ENCODE data around the gene CUX1. TPM values are rescaled to one million over a fixed set of nuclear protein-coding genes. Genes with fewer than 3 reads are reported as not detected.

Gene CUX1
- total and polyA plus RNA-seq, 2 of the 13 experiments (the other 11 are each of a cell fraction or from before 2014, with no cell fraction given) = 13.7 to 14.9 TPM

- no peak for TF ChIP-seq MLXIP (CRISPR knock-in tag; IDR thresholded peaks at IDR 0.05; ENCODE audit: borderline replicate concordance)
- peak; percentile 70; the same call in 1 of the 2 replicates for TF ChIP-seq MYC (CRISPR knock-in tag; IDR thresholded peaks at IDR 0.05; ENCODE audit: borderline replicate concordance)
- TF ChIP-seq ZNF841 (CRISPR knock-in tag; IDR thresholded peaks at IDR 0.05; ENCODE audit: borderline replicate concordance) = no peak
- no peak for TF ChIP-seq MIXL1 (CRISPR knock-in tag; IDR thresholded peaks at IDR 0.05)
- TF ChIP-seq ZBTB34 (CRISPR knock-in tag; IDR thresholded peaks at IDR 0.05) = no peak
- no peak for TF ChIP-seq THYN1 (CRISPR knock-in tag; IDR thresholded peaks at IDR 0.05; ENCODE audit: borderline replicate concordance, low read depth)
- no peak for TF ChIP-seq SIN3A (IDR thresholded peaks at IDR 0.05; ENCODE audit: borderline replicate concordance, low read depth, low read length)
- TF ChIP-seq FOXP4 (CRISPR knock-in tag; IDR thresholded peaks at IDR 0.05) = no peak
- TF ChIP-seq PHF5A (CRISPR knock-in tag; IDR thresholded peaks at IDR 0.05; ENCODE audit: low read depth, unreplicated experiment) = no peak
- peak; percentile 48; the same call in 1 of the 2 replicates for TF ChIP-seq GMEB1 (CRISPR knock-in tag; IDR thresholded peaks at IDR 0.05; ENCODE audit: borderline replicate concordance)
- TF ChIP-seq ATAD3A (CRISPR knock-in tag; IDR thresholded peaks at IDR 0.05) = no peak
- no peak for TF ChIP-seq SP140L (CRISPR knock-in tag; IDR thresholded peaks at IDR 0.05; ENCODE audit: borderline replicate concordance)
- no peak; the same call in 1 of the 2 replicates for TF ChIP-seq KLF6 (CRISPR knock-in tag; IDR thresholded peaks at IDR 0.05)
- peak; percentile 51 for TF ChIP-seq U2AF1 (optimal IDR thresholded peaks at IDR 0.05; ENCODE audit: low read depth, low read length)
- no peak for TF ChIP-seq CEBPZ (IDR thresholded peaks at IDR 0.05; ENCODE audit: low read length)
Observed at GRCh38 chr7:101856473-101857357, 39.3 kb downstream of the CUX1 start (continued).
